ENCODE data around the gene PKIG.

GRCh38 chr20:44536175-44536574 is 46.2 kb upstream of the PKIG start:
- TF ChIP-seq CREB1 (CRISPR knock-in tag; IDR thresholded peaks at IDR 0.05; ENCODE audit: low read depth) (no peak), REST (IDR thresholded peaks at IDR 0.05; ENCODE audit: unreplicated experiment) (no peak), EZH2 (IDR thresholded peaks at IDR 0.05; ENCODE audit: low read depth, unreplicated experiment) (no peak), POLR2AphosphoS5 (IDR thresholded peaks at IDR 0.05; ENCODE audit: low read depth) (no peak), EZH2phosphoT487 (IDR thresholded peaks at IDR 0.05; ENCODE audit: unreplicated experiment) (no peak), ZNF331 (CRISPR knock-in tag; IDR thresholded peaks at IDR 0.05; ENCODE audit: low read depth) (no peak), JUNB (IDR thresholded peaks at IDR 0.05; ENCODE audit: unreplicated experiment) (no peak), NANOG (IDR thresholded peaks at IDR 0.05; ENCODE audit: borderline replicate concordance) (no peak), ZNF114 (CRISPR knock-in tag; IDR thresholded peaks at IDR 0.05) (no peak)
- TF ChIP-seq, protein P1, sequence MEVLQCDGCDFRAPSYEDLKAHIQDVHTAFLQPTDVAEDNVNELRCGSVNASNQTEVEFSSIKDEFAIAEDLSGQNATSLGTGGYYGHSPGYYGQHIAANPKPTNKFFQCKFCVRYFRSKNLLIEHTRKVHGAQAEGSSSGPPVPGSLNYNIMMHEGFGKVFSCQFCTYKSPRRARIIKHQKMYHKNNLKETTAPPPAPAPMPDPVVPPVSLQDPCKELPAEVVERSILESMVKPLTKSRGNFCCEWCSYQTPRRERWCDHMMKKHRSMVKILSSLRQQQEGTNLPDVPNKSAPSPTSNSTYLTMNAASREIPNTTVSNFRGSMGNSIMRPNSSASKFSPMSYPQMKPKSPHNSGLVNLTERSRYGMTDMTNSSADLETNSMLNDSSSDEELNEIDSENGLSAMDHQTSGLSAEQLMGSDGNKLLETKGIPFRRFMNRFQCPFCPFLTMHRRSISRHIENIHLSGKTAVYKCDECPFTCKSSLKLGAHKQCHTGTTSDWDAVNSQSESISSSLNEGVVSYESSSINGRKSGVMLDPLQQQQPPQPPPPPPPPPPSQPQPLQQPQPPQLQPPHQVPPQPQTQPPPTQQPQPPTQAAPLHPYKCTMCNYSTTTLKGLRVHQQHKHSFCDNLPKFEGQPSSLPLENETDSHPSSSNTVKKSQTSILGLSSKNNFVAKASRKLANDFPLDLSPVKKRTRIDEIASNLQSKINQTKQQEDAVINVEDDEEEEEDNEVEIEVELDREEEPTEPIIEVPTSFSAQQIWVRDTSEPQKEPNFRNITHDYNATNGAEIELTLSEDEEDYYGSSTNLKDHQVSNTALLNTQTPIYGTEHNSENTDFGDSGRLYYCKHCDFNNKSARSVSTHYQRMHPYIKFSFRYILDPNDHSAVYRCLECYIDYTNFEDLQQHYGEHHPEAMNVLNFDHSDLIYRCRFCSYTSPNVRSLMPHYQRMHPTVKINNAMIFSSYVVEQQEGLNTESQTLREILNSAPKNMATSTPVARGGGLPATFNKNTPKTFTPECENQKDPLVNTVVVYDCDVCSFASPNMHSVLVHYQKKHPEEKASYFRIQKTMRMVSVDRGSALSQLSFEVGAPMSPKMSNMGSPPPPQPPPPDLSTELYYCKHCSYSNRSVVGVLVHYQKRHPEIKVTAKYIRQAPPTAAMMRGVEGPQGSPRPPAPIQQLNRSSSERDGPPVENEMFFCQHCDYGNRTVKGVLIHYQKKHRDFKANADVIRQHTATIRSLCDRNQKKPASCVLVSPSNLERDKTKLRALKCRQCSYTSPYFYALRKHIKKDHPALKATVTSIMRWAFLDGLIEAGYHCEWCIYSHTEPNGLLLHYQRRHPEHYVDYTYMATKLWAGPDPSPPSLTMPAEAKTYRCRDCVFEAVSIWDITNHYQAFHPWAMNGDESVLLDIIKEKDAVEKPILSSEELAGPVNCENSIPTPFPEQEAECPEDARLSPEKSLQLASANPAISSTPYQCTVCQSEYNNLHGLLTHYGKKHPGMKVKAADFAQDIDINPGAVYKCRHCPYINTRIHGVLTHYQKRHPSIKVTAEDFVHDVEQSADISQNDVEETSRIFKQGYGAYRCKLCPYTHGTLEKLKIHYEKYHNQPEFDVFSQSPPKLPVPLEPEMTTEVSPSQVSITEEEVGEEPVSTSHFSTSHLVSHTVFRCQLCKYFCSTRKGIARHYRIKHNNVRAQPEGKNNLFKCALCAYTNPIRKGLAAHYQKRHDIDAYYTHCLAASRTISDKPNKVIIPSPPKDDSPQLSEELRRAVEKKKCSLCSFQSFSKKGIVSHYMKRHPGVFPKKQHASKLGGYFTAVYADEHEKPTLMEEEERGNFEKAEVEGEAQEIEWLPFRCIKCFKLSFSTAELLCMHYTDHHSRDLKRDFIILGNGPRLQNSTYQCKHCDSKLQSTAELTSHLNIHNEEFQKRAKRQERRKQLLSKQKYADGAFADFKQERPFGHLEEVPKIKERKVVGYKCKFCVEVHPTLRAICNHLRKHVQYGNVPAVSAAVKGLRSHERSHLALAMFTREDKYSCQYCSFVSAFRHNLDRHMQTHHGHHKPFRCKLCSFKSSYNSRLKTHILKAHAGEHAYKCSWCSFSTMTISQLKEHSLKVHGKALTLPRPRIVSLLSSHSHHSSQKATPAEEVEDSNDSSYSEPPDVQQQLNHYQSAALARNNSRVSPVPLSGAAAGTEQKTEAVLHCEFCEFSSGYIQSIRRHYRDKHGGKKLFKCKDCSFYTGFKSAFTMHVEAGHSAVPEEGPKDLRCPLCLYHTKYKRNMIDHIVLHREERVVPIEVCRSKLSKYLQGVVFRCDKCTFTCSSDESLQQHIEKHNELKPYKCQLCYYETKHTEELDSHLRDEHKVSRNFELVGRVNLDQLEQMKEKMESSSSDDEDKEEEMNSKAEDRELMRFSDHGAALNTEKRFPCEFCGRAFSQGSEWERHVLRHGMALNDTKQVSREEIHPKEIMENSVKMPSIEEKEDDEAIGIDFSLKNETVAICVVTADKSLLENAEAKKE (CRISPR knock-in tag; IDR thresholded peaks at IDR 0.05) = no peak
- TF ChIP-seq, protein P2, sequence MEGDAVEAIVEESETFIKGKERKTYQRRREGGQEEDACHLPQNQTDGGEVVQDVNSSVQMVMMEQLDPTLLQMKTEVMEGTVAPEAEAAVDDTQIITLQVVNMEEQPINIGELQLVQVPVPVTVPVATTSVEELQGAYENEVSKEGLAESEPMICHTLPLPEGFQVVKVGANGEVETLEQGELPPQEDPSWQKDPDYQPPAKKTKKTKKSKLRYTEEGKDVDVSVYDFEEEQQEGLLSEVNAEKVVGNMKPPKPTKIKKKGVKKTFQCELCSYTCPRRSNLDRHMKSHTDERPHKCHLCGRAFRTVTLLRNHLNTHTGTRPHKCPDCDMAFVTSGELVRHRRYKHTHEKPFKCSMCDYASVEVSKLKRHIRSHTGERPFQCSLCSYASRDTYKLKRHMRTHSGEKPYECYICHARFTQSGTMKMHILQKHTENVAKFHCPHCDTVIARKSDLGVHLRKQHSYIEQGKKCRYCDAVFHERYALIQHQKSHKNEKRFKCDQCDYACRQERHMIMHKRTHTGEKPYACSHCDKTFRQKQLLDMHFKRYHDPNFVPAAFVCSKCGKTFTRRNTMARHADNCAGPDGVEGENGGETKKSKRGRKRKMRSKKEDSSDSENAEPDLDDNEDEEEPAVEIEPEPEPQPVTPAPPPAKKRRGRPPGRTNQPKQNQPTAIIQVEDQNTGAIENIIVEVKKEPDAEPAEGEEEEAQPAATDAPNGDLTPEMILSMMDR (conservative IDR thresholded peaks at IDR 0.05; ENCODE audit: low read depth in 2 of 2) = no peak
- TF ChIP-seq, protein P3, sequence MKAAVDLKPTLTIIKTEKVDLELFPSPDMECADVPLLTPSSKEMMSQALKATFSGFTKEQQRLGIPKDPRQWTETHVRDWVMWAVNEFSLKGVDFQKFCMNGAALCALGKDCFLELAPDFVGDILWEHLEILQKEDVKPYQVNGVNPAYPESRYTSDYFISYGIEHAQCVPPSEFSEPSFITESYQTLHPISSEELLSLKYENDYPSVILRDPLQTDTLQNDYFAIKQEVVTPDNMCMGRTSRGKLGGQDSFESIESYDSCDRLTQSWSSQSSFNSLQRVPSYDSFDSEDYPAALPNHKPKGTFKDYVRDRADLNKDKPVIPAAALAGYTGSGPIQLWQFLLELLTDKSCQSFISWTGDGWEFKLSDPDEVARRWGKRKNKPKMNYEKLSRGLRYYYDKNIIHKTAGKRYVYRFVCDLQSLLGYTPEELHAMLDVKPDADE (IDR thresholded peaks at IDR 0.05) = no peak

All from GM23338 (cell line).